Umbilical cord (tissue), 2 donors: ENCODE results near the gene TEC. TPM values are rescaled to one million over a fixed set of nuclear protein-coding genes. Genes with fewer than 3 reads are reported as not detected.

Source experiments
- DNase-seq: peaks from one replicate; pipeline ENCODE4 v3.0.0-alpha.2; 2015; ENCODE audit warnings: low spot score
- total RNA-seq: library from RNA; depleted of rRNA; stranded (reverse); fragments of >200 nt; gene quantifications from one replicate; pipeline ENCODE4 v1.2.3, GENCODE V29; 2014; ENCODE audit warnings: low replicate concordance; ENCODE audit not compliant: insufficient read depth

The TEC gene
- total RNA-seq, 1 donor from 2014 or later: 5.1 TPM

DNA sequence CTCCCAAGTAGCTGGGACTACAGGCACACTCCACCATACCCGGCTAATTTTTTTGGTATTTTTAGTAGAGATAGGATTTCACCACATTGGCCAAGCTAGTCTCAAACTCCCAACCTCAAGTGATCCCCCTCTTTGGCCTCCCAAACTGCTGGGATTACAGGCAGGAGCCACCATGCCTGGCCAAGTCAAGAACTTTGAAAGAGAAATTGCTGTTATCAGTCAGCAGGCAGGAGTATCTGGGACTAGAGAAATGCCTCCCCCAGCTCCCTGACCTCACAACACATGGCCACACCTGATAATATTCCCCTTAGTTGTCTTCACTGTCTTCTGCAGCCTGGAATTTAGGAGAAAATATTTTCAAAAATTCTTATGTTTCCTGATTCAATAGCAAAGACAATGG is 143.0 kb downstream of the TEC start:
- DNase-seq: no peak

GRCh38 chr4:48124870-48125269 is 144.8 kb downstream of the TEC start:
- no peak for DNase-seq

DNA sequence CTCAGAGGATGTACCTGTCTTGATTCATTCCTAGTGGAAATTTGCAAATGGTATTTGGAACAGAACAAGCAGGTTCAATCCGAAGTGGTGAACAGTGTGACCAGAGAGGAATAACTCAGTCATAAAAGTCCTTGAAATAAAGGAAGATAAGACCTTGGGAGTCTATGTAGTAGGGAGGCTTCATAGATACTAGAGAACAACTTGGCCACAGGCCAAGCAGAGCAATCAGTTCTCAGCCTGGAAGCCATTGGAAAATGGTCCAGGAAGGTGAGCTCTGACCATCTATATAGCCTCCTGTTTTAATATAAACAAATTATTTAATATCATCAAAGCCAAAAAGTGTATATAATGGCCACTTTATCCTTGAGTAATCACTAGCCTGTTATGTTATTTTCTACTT is 146.9 kb downstream of the TEC start:
- DNase-seq: no peak

GRCh38 chr4:48121180-48121579 is 148.5 kb downstream of the TEC start:
- DNase-seq: no peak

GRCh38 chr4:48120132-48120531 is 149.5 kb downstream of the TEC start:
- DNase-seq: no peak

GRCh38 chr4:48119646-48120045 is 150.0 kb downstream of the TEC start:
- no peak for DNase-seq

- no peak for DNase-seq
These were observed 151.6 kb downstream of the TEC start for GRCh38 chr4:48118081-48118480.

GRCh38 chr4:48116582-48116981 is 153.1 kb downstream of the TEC start:
- DNase-seq: no peak

GRCh38 chr4:48114412-48114811 is 155.2 kb downstream of the TEC start:
- DNase-seq: no peak

GRCh38 chr4:48112017-48112667 is 157.5 kb downstream of the TEC start:
- no peak for DNase-seq

GRCh38 chr4:48110452-48110978 is 159.1 kb downstream of the TEC start:
- DNase-seq: no peak

DNA sequence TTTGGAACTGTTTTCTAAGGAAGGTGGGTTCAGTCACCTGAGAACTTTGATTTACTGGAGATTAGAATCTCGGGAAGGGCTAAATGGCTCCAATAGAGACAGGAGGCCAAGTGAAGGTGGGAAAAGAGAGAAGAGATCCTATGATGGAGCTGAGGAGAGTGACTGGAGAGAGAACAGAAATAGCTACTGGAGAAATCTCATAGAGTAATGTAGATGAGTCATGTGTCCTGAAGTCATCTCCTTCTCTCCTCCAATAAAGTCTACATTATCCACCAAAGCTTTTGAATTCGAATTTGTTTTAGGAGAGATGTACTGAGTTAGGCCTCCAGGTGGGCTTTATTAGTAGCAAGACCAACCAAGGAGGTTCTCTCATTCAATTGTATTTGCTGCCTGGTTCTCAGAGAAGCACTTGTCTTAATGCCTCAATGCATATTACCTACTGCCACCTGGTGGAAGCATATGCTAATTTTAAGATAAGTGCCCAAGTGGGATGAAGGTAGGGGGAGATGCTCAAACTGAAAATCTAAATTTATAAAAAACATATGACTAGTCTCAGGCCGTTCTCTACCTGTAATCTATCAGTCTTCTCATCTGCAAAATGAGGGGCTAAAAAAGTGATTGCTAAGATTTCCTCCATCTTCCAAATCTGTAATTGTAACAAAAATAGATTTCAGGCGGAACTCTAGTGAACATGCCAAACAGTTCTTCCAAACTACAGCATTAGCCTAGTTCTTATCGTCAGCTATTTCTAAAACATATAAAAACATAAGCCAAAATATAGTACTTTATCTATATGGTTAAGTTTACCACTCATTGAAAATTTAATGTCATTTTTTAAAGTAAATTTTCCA is 160.0 kb downstream of the TEC start:
- peak; percentile 43 for DNase-seq

DNA sequence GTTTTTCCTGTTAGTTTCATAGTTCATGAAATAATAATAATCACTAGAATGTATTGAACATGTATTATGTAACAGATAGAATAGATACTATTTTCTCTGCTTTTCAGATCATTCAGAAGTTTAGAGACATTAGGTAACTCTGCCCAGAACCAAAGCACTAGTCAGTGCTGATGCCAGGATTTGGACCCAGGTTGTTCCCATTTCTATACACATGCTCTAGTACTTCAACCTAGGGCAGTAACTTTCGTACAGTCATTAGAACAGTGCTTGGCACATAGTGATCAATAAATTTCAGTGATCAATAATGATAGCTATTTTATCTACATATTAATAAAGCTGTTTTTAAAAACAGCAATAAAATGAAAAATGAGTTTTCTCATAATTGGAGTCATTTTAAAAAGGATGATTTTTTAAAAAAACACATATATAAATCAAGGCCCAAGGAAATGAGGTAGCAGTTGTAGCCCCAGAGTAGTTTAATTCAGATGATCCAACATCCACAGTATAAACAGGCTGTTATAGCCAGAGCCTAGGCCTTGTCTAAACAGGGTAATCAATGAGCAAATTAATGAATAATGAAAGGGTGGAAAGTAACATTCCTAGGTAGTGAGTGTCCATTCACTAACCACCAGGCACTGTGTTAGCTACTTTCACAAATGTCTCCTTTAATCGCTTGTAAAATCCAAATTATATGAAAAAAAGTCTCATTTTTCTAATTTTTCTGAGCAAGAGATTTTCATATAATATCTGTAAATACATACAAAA is 161.1 kb downstream of the TEC start:
- no peak for DNase-seq

DNA sequence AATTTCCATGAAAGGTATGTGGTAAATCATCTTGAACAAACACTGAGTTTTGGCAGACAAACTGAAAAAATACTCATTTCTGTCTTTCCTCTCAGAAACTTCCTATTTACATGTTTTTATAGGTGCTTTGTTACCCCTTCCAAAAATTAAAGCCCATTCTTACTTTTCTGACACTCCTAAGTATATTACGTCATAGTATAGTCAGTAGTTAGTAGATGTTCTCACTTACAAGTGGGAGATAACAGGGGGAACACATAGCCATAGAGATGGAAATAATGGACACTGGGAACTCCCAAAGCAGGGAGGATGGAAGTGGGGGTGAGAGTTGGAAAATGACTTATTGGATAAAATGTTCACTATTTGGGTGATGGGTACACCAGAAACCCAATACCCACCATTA is 164.4 kb downstream of the TEC start:
- DNase-seq: no peak

GRCh38 chr4:48103483-48104139 is 166.0 kb downstream of the TEC start:
- no peak for DNase-seq

DNA sequence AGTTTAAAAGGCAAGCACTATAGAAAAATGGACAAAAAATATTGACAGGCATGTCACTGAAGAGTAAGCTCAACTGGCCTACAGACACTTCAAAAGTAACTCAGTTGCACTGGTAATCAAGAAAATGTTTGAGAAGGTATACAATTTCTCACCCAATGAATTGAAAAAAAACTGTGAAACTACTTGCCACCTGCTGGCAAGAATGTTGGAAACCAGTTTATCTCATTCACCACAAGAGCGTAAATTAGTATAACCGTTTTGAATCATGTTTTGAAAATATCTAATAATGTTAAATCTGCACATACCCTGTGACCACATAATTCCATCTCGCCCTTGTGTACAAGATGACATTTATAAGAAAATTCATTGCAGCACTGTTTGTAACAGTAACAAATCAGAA is 167.3 kb downstream of the TEC start:
- DNase-seq: no peak

GRCh38 chr4:48100256-48100655 is 169.4 kb downstream of the TEC start:
- no peak for DNase-seq

DNA sequence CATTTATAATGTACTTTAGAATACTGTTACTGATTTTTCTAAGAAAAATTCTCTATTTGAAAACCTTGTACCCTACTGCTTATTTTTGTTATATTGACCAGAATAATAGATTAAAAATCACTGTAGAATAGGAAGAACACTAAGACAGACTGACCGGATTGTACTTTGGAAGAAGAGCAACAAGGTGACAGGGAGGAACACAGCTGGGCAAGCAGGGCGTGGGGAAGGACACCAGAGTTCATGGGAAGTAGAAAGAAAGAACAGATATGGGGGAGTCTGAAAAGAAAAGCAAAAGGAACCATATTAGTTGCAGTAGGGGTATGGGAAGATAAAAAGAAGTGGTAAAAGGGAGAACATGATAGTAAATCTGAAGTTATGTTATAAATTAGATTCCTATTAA is 174.2 kb downstream of the TEC start:
- DNase-seq: no peak

GRCh38 chr4:48093991-48094416 is 175.6 kb downstream of the TEC start:
- DNase-seq: peak; percentile 19

GRCh38 chr4:48090621-48091020 is 179.0 kb downstream of the TEC start:
- DNase-seq: no peak

- DNase-seq: no peak
These were observed 183.6 kb downstream of the TEC start for GRCh38 chr4:48085821-48086589.
